Right cardiac atrium (tissue), 5 donors: ENCODE data around the gene ACTL7B. TPM values are rescaled to one million over a fixed set of nuclear protein-coding genes. Genes with fewer than 3 reads are reported as not detected.

Source experiments
- ATAC-seq, 2 donors: fragments of 200-7000 bp; cut with Tn5 transposase; one replicate each; pipeline versions ENCODE4 v1.8.0 to v1.9.1; 2020; ENCODE audit warnings: moderate library complexity in 2 of 2, mild to moderate bottlenecking in 1 of 2
- DNase-seq, 3 donors: peaks; one replicate each; pipeline ENCODE4 v3.0.0-alpha.2; 2020
- H3K27ac ChIP-seq: one replicate; pipeline ENCODE4 v1.5.1; 2013; ENCODE audit warnings: mild to moderate bottlenecking, low read length, control low read depth, moderate library complexity
- H3K27me3 ChIP-seq: one replicate; pipeline ENCODE4 v1.6.1; 2013; ENCODE audit not compliant: control insufficient read depth, insufficient read depth
- H3K4me1 ChIP-seq: one replicate; pipeline ENCODE4 v1.6.1; 2013; ENCODE audit warnings: low read length; ENCODE audit not compliant: control insufficient read depth, insufficient read depth
- H3K4me3 ChIP-seq: one replicate; pipeline ENCODE4 v1.5.1; 2013; ENCODE audit warnings: low read length, control low read depth
- H3K9me3 ChIP-seq: one replicate; pipeline ENCODE4 v1.6.1; 2013; ENCODE audit warnings: low read length; ENCODE audit not compliant: control insufficient read depth
- WGBS: extraction: QIAGEN DNeasy Blood & Tissue Kit; methylation state at CpG from one replicate; pipeline ENCODE4 v1.1.7; 2013; 5-methylcytosine and 5-hydroxymethylcytosine counted together
- intact Hi-C, 4 donors: fragments of 100-400 bp; cut with DNase I; formaldehyde crosslinking; loops; one replicate each; pipeline versions ENCODE4 v1.11.0 to v1.14.0; 2022 to 2023
- polyA plus RNA-seq: library from polyadenylated mRNA; stranded (reverse); fragments of 200-250 nt; gene quantifications from one replicate; pipeline ENCODE4 v1.2.3, GENCODE V29; 2013
- total RNA-seq, 4 donors: library from RNA; stranded (reverse); fragmentation: NEBNext Ultra II Directional; extraction: Animal tissue kit (Norgen Biotek cat#: 25700); gene quantifications; one replicate each; pipeline ENCODE4 v1.2.1, GENCODE V29; 2021
- donor health status: healthy with polysubstance abuse.
- donor health status: DM: no; HTN: yes; CAD: no.
- donor health status: DM: no; HTN: no; CAD: no.
- donor health status: DM: no; HTN: yes; CAD: no; lungs with severe emphysema.
- donor health status: DM: yes; HTN: yes; CAD: no.

Gene ACTL7B
- total and polyA plus RNA-seq, 5 donors = not detected

GRCh38 chr9:108831496-108832178, 24.1 kb downstream of the ACTL7B start:
- ATAC-seq (no peak), DNase-seq (no peak)
- H3K4me3 ChIP-seq = no peak overlapping the region
- H3K27me3 ChIP-seq = no peaks in the 10 kb centered on the region
- H3K9me3 ChIP-seq = no peaks in the 10 kb centered on the region
- no peaks in the 10 kb centered on the region for H3K4me1 ChIP-seq
- intact Hi-C loops = no loop called here
- WGBS = 74% methylated on average over 1 of the region's 1 CpG
- no peak overlapping the region for H3K27ac ChIP-seq

DNA sequence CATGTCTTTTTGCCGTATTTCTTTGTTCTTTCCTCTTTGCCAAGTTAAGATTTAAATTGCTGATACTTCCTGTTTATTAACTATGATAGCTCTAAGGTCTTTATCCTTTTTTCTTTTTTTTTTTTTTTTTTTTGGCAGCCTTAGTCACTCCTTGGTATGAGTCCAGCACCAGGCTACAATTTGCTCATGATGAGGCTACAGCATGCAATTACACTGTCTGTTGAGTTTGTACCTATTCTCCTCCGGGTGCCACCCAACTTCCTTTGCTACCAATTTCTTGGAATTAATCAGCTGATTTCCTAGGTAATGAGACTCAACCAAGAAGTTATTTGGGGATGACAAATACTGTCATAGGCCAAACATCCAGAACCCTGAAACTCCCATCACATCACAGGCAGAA, 25.5 kb downstream of the ACTL7B start:
- H3K4me1 ChIP-seq = no peaks in the 10 kb centered on the region
- H3K4me3 ChIP-seq = no peak overlapping the region
- H3K27ac ChIP-seq = no peak overlapping the region
- ATAC-seq = no peak
- intact Hi-C loops = no loop called here
- no peak for DNase-seq
- no peaks in the 10 kb centered on the region for H3K27me3 ChIP-seq
- 58% methylated on average over 2 of the region's 2 CpGs for WGBS
- H3K9me3 ChIP-seq = no peaks in the 10 kb centered on the region

GRCh38 chr9:108823829-108824228, 32.0 kb downstream of the ACTL7B start:
- ATAC-seq (no peak), DNase-seq (no peak)
- peaks cover 3% of the 10 kb centered on the region for H3K9me3 ChIP-seq
- H3K27ac ChIP-seq = no peak overlapping the region
- H3K27me3 ChIP-seq = no peaks in the 10 kb centered on the region
- 88% methylated on average over 3 of the region's 3 CpGs for WGBS
- no peak overlapping the region for H3K4me3 ChIP-seq
- intact Hi-C loops = no loop called here
- no peaks in the 10 kb centered on the region for H3K4me1 ChIP-seq

DNA sequence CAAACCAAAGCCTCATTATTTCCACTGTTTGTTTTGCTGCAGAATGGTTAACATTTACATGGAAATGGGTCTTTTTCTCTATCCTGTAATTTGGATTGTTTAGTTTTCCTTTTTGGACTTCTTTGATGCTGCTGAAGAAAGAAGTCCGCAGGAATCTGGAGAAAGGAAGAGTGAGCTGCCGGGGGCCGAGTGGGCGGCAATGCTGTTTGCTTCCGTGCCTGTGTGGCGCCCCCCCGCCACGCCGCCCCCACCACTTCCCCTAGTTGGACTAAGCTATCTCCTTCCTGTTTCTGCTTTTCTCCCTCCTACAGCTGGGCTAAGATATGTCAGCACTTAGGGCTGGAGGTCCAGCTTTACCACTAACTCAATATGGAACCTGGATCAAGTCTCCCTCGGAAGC, 39.7 kb downstream of the ACTL7B start:
- DNase-seq (peak in 1 of 3 donors; percentile 70), ATAC-seq (peak; percentile 43 to 60)
- WGBS = 33% methylated on average over 10 of the region's 10 CpGs
- H3K27ac ChIP-seq = no peak overlapping the region
- H3K4me3 ChIP-seq = no peak overlapping the region
- H3K4me1 ChIP-seq = no peaks in the 10 kb centered on the region
- intact Hi-C loops = no loop called here
- H3K9me3 ChIP-seq = no peaks in the 10 kb centered on the region
- no peaks in the 10 kb centered on the region for H3K27me3 ChIP-seq

DNA sequence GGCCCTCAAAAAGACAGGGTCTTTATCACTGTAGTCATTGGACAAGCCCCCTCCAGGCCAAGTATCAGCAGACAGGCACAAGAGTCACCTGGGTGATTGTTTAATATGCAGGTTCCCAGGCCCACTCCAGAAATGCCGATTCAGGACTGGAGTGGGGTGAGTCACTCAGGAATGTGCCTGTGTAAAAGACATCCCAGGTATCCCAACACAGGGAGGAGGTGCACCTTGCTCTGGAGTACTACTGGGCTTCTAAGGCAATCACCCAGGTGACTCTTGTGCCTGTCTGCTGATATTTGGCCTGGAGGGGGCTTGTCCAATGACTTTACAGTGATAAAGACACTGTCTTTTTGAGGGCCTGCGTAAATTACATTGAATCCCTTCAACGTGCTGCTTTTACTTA, 40.6 kb downstream of the ACTL7B start:
- intact Hi-C loops = no loop called here
- H3K27ac ChIP-seq = no peak overlapping the region
- H3K4me3 ChIP-seq = no peak overlapping the region
- ATAC-seq (no peak), DNase-seq (no peak)
- H3K9me3 ChIP-seq = no peaks in the 10 kb centered on the region
- WGBS = 83% methylated on average over 3 of the region's 3 CpGs
- no peaks in the 10 kb centered on the region for H3K4me1 ChIP-seq
- H3K27me3 ChIP-seq = no peaks in the 10 kb centered on the region

- intact Hi-C loops = no loop called here
- H3K4me1 ChIP-seq = no peaks in the 10 kb centered on the region
- no peak for DNase-seq
- H3K27ac ChIP-seq = no peak overlapping the region
- no peak overlapping the region for H3K4me3 ChIP-seq
- peak; percentile 51 to 78 for ATAC-seq
- H3K27me3 ChIP-seq = no peaks in the 10 kb centered on the region
- no peaks in the 10 kb centered on the region for H3K9me3 ChIP-seq
- 89% methylated on average over 2 of the region's 2 CpGs for WGBS
Observed at GRCh38 chr9:108813951-108814601, 41.7 kb downstream of the ACTL7B start.

GRCh38 chr9:108812396-108813025, 43.3 kb downstream of the ACTL7B start:
- DNase-seq = no peak
- no peaks in the 10 kb centered on the region for H3K27me3 ChIP-seq
- H3K4me3 ChIP-seq = no peak overlapping the region
- WGBS = 62% methylated on average over 8 of the region's 8 CpGs
- no peak for ATAC-seq
- no peak overlapping the region for H3K27ac ChIP-seq
- no peaks in the 10 kb centered on the region for H3K9me3 ChIP-seq
- H3K4me1 ChIP-seq = no peaks in the 10 kb centered on the region
- intact Hi-C loops = no loop called here

DNA sequence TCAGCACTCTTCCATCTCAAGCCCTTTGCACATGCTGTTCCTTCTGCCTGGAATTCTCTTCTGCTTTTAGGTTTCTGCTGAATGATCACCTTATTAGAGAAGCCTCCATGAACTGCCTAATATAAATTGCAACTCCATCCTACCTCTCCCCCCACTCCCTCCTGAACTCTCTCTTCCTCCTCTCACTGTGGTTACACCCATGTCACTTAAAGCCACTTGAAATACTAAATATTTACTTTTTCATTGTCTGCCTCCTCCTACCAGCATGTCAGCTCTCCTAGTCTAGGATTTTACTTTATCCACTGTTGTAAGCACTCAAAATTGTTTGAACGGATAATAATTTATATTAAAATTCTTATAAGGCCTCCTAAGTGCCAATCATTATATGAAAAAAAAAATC, 43.8 kb downstream of the ACTL7B start:
- intact Hi-C loops = no loop called here
- 63% methylated on average over 1 of the region's 1 CpG for WGBS
- no peak overlapping the region for H3K4me3 ChIP-seq
- no peak for DNase-seq
- no peaks in the 10 kb centered on the region for H3K9me3 ChIP-seq
- no peak overlapping the region for H3K27ac ChIP-seq
- no peak for ATAC-seq
- H3K4me1 ChIP-seq = no peaks in the 10 kb centered on the region
- H3K27me3 ChIP-seq = no peaks in the 10 kb centered on the region

DNA sequence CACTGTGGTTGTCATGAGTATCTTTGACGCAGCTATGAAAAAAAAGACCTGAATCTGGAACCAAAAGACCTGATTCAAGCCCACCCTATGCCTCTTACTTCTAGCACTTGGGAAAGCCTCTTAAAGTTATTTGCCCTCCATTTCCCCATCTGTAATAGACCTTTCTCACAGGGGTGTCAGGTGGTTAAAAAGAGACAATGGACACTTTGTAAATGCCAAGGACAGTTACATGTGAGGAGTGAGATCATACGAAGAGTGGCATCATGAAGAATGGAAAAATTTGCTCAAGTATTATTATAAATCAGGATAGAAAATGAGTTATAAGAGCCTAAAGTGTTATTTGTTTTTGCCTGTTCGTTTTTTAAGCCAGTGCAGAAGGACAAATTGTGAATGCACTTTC, 46.5 kb downstream of the ACTL7B start:
- Histone ChIP-seq H3K9me3 (no peaks in the 10 kb centered on the region), H3K4me3 (no peak overlapping the region), H3K4me1 (no peaks in the 10 kb centered on the region), H3K27me3 (no peaks in the 10 kb centered on the region), H3K27ac (no peak overlapping the region)
- intact Hi-C loops = no loop called here
- DNase-seq (no peak), ATAC-seq (no peak)
- whole genome bisulfite sequencing = 76% methylated on average over 3 of the region's 3 CpGs
